ENCODE results near the gene ALG1.
A peak's percentile ranks its signal among the peaks of the same experiment; 100 is the strongest.

The ALG1 gene

DNA sequence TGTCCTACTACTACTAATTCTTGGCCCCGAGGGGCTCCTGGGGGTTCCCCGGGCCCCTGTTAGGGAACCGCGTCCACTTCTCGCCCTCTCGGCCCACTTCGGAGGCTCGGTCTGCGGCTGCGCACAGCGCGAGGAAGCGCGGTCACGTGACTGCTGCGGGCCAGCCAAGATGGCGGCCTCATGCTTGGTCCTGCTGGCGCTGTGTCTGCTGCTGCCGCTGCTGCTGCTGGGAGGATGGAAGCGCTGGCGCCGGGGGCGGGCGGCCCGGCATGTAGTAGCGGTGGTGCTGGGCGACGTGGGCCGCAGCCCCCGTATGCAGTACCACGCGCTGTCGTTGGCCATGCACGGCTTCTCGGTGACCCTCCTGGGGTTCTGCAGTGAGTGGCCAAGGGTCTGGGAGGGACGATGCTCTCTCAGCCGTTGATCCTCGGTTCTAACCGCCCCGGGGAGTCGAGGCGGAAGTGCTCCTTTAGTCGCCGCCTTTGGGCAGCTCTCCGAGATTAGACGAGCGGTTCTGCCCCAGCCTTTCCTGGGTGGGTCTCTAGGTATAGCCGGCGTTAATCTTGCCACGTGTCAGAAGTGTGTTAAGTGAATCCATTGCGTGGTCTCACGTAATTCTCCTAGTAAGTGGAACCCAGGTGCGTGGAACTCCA lies at the start of gene ALG1:
TSS of gene ALG1 (plus strand) at position 163 of the 653 bp plus-strand sequence. CDS start at position 170, 7 bp downstream.
- intact Hi-C loops (cut with DNase I) = loop anchor here (5.0 kb wide), 1 partner anchor 40 kb away; the partner anchor contains the start of gene NAGPA
- DNase-seq = peak; percentile 78 to 96 (median 91)

GRCh38 chr16:5022521-5022920 lies 49.1 kb upstream of the ALG1 start:
- no peak for DNase-seq
- intact Hi-C loops (cut with DNase I) = loop anchor here (5.0 kb wide), 1 partner anchor 60 kb away; no protein-coding TSS in a partner anchor

DNA sequence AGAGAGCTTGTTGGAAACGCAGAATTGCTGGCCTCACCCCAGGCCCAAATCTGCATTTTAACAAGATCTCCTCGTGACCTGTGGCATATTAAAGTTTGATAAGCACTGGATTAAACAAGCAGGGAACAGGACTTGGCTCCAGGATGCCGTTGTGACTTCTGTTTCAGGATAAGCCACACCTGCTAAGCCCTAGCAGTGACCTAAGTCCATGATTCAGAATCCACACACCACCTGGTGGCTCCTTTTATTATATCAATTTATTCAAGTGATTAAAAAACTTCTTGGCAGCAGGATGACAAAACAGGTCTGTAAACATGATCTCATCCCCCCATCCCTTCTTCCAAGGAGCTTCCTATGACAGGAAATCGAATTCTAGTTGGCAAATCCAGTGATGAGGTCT lies 47.0 kb upstream of the ALG1 start:
- intact Hi-C loops (cut with DNase I) = loop anchor here (5.0 kb wide), 1 partner anchor 62 kb away; no protein-coding TSS in a partner anchor
- DNase-seq = peak in 1 of 42 donors; percentile 59

GRCh38 chr16:5025171-5025632 lies 46.4 kb upstream of the ALG1 start:
- peak; percentile 74 to 94 (median 84) for DNase-seq
- intact Hi-C loops (cut with DNase I) = no loop called here

- DNase-seq = peak in 7 of 42 donors; percentile 16 to 58 (median 30)
- intact Hi-C loops (cut with DNase I) = no loop called here
Measured at GRCh38 chr16:5026664-5027063, 45.0 kb upstream of the ALG1 start.

- peak in 4 of 42 donors; percentile 6 to 32 (median 11) for DNase-seq
- intact Hi-C loops (cut with DNase I) = no loop called here
Measured at GRCh38 chr16:5027086-5027485, 44.6 kb upstream of the ALG1 start.

DNA sequence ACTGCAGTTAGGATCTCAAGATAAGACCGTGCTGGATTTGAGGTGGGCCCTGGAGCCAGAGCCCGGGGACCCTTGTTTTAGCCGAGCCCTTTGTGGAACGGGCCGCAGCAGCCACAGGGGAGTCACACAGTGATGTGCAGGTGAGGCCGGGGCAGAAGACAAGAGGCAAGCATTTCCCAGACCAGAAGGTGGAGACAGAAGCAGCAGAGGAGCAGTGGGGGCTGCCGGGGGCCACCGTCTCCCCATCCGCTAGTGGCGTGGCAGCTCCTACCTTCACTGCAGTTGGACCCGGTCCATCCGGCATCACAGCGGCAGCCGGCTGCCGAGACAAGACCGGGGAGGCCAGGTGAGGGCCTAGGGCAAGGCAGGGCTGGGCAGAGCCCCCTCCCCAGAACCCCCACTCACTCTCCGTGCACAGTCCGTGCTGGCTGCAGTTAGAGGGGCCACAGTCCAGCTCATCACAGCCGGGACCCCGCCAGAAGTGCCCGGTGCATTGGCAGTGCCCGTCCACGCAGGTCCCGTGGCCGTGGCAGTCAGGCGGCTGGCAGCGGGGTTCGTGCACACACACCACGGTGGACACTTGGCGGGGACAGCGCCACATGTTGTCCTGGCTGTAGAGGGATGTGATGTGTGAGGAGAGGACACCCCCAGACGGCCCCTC lies 43.9 kb upstream of the ALG1 start:
- intact Hi-C loops (cut with DNase I) = no loop called here
- peak in 5 of 42 donors; percentile 5 to 38 (median 15) for DNase-seq

- DNase-seq = peak; percentile 50 to 93 (median 80)
- intact Hi-C loops (cut with DNase I) = no loop called here
Measured at GRCh38 chr16:5028950-5029475, 42.6 kb upstream of the ALG1 start.

- intact Hi-C loops (cut with DNase I) = loop anchor here (5.0 kb wide), 1 partner anchor 42 kb away; the partner anchor contains the start of gene ALG1
- peak in 5 of 42 donors; percentile 1 to 28 (median 5) for DNase-seq
Measured at GRCh38 chr16:5030251-5030870, 41.3 kb upstream of the ALG1 start.

DNA sequence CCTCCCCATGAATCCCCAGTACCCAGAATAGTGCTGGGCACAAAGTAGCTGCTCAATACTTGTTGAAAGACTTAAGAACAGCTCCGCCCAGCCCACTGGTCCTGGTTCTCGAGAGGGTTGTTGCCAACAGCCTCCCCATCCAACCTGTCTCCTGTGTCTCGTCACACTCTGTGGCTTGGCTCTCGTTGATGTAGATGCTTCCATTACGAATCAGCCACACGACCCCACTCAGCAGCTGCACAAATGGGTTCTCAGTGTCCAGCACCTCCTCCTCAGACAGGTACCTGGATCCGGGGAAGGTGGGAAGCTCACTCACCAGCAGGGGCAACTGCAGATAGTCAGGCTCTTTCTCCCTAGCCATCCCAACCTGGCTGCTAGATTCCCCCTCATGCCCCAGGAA lies 40.0 kb upstream of the ALG1 start:
- intact Hi-C loops (cut with DNase I) = loop anchor here (5.0 kb wide), 1 partner anchor 41 kb away; the partner anchor contains the start of gene ALG1
- peak in 7 of 42 donors; percentile 1 to 29 (median 8) for DNase-seq

- DNase-seq = peak in 5 of 42 donors; percentile 4 to 19 (median 14)
- intact Hi-C loops (cut with DNase I) = loop anchor here (5.0 kb wide), 1 partner anchor 40 kb away; the partner anchor contains the start of gene ALG1
Measured at GRCh38 chr16:5032748-5033167, 38.9 kb upstream of the ALG1 start.

DNA sequence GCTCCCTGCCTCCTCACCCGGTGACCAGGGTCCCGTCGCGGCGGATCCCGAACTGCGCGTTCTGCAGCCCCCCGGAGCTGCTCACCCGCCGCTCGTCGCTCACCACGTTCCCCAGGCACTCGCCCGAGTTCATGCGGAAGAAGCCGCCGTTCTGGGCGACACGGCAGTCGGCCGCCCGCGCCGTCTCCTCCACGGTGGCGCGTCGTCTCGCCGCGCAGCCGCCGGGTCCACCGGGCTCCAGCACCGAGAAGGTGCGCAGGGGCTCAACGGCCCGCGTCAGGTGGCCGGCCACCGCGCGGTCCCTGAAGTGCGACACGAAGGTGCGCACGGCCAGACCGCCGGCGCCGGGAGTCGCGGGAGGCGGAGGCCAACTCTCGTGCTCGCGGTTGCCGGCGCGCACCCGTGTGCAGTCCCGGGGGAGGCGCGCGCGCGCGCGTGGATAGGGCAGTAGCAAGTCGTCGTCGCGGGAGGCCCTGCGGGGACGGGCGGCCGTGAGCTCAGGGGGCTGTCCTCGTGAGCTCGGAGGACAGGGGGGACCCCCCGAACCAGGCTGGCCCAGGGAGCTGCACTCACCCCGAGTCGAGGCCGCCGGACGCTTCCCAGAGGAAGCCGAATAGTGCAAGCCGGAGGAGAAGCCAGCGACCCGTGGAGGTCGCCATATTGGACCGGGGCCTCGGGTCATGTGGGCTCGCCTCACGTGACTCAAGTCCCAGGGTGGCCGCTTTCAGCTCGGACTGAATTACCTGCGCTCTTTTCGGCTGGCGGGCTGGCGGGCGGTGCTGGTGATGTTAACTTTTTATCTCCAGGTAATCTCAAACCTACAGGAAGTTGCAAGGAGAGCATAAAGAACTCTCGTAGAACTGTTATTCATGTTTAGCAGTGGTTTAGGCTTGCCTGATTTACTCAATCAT lies 38.1 kb upstream of the ALG1 start, which contains the start of gene NAGPA:
TSS of gene NAGPA (minus strand) at position 680 of the 911 bp plus-strand sequence. CDS start at position 659, 21 bp downstream.
- intact Hi-C loops (cut with DNase I) = loop anchor here (5.0 kb wide), 1 partner anchor 39 kb away; the partner anchor contains the start of gene ALG1
- DNase-seq = peak; percentile 90 to 98 (median 94)

DNA sequence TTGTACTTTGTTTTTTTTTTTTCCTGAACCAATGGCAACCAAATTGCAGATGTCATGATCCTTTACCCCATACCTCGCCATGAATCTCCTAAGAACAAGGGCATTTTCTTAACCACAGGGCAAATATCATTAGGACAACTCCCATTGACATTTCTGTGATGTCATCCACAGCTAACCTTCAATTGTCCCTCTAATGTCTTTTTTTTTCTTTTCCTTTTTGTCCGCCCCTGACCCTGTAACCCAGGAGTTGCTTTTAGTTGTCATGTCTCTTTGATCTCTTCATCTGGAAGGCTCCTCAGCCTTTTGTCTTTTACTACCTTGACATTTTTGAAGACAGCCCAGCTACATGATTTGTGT lies 37.5 kb upstream of the ALG1 start:
- intact Hi-C loops (cut with DNase I) = loop anchor here (5.0 kb wide), 1 partner anchor 38 kb away; the partner anchor contains the start of gene ALG1
- DNase-seq = peak in 2 of 42 donors; percentile 0 to 1

- DNase-seq = peak in 2 of 42 donors; percentile 1 to 13
- intact Hi-C loops (cut with DNase I) = no loop called here
Measured at GRCh38 chr16:5035909-5036227, 35.8 kb upstream of the ALG1 start.

GRCh38 chr16:5036228-5037156 lies 35.2 kb upstream of the ALG1 start:
- DNase-seq = peak in 15 of 42 donors; percentile 1 to 76 (median 52)
- intact Hi-C loops (cut with DNase I) = no loop called here

DNA sequence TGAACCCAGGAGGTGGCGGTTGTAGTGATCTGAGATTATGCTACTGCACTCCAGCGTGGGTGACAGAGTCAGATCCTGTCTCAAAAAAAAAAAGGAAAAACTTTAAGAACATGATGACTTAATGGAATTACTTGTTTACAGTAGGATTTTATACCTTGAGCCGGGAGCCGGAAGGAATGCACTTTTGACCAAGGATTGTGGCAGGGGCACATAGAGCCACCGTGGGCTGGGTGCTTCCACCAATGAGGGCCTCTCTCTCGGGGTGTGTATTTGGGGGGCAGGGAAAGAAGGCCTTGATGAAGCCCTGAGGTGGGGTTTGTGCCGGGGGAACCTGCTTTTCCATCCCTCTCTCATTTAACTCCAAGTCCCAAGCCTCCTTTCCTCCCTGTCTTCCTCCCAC lies 31.2 kb upstream of the ALG1 start:
- intact Hi-C loops (cut with DNase I) = no loop called here

DNA sequence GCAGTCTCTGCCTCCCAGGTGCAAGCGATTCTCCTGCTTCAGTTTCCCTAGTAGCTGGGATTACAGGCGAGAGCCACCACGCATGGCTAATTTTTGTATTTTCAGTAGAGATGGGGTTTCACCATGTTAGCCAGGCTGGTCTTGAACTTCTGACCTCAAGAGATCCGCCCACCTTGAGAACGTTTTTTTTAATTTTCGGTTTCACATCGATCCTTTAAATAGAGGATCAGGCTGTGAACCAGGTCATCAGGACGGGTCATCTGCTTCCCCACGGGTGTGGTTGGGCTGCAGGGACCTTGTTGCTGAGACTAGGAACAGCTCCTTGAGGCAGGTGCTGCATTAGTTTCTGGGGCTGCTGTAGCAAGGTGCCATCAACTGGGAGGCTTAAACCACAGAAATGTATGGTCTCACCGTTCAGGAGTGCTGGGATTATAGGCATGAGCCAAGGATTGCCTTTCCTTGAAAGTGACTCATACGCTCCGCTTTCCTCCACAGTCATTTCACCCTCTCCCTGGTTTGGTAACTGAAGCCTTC lies 30.0 kb upstream of the ALG1 start:
- peak in 6 of 42 donors; percentile 4 to 22 (median 14) for DNase-seq
- intact Hi-C loops (cut with DNase I) = no loop called here

More for the DNA sequence above, 31.2 kb upstream of the ALG1 start:
- DNase-seq = peak in 3 of 42 donors; percentile 2 to 23 (median 16)

All from head of caudate nucleus (tissue), 42 donors.